Colonic mucosa (tissue), 4 donors: ENCODE results near the gene TMEM266. TPM values are rescaled to one million over a fixed set of nuclear protein-coding genes. Genes with fewer than 3 reads are reported as not detected.

Experiments used
- DNase-seq: peaks from one replicate; pipeline ENCODE4 v3.0.0-alpha.2; 2020
- H3K27ac ChIP-seq: fragments of 200-600 bp; one replicate; pipeline ENCODE4 v1.8.0; 2021
- H3K27me3 ChIP-seq: fragments of 200-600 bp; one replicate; pipeline ENCODE4 v1.8.0; 2021
- H3K36me3 ChIP-seq: fragments of 200-600 bp; one replicate; pipeline ENCODE4 v1.8.0; 2021
- H3K4me1 ChIP-seq: fragments of 200-600 bp; one replicate; pipeline ENCODE4 v1.8.0; 2021; ENCODE audit warnings: mild to moderate bottlenecking
- H3K4me3 ChIP-seq: fragments of 200-600 bp; one replicate; pipeline ENCODE4 v1.8.0; 2021
- H3K9ac ChIP-seq, 2 donors: one replicate each; pipeline ENCODE4 v1.7.0; 2013; ENCODE audit warnings: control low read depth in 2 of 2, low read depth in 2 of 2, low read length in 2 of 2
- H3K9me3 ChIP-seq: fragments of 200-600 bp; one replicate; pipeline ENCODE4 v1.8.0; 2021
- CTCF ChIP-seq: fragments of 200-600 bp; IDR thresholded peaks from one replicate; pipeline ENCODE4 v1.8.0; 2022; ENCODE audit warnings: antibody characterized with exemption, mild to moderate bottlenecking
- intact Hi-C: fragments of 100-400 bp; cut with DNase I; formaldehyde crosslinking; loops from one replicate; pipeline ENCODE4 v1.14.1; 2022
- total RNA-seq, 2 donors: library from RNA; stranded (reverse); fragmentation: NEBNext Ultra II Directional in 1 of 2; extraction: Animal tissue kit (Norgen Biotek cat#: 25700) in 1 of 2; gene quantifications; one replicate each; pipeline ENCODE4 v1.2.1, GENCODE V29; 2021
- donor health status: healthy.
- donor health status: DM: no; HTN: no; CAD: no.
- donor health status: DM: no; HTN: no; CAD: no.

TMEM266 gene
- total RNA-seq, 2 donors from 2014 or later, result not detected

DNA sequence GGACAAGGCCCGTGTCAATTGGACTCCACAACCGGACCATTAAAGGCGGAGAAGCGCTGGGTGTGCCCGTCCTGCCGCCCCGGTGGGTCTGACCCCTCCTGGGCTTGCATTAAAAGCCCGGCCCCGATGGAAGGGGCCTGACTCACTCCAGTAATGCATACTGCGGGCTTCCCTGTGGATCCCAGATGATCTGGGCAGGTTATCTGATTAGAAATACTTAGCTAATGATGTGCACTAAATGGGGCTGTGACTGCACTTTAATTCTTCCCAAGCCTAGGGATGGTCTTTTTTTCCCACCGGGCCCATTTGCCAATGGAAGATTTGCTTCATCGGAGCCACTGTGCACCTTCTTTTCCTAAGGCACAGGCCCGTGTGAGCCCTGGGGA, 124.9 kb downstream of the TMEM266 start:
- Histone ChIP-seq H3K27ac (no peak overlapping the region), H3K4me3 (no peak overlapping the region), H3K27me3 (no peaks in the 10 kb centered on the region), H3K36me3 (no peaks in the 10 kb centered on the region), H3K9me3 (no peaks in the 10 kb centered on the region), H3K4me1 (no peaks in the 10 kb centered on the region), H3K9ac (no peak overlapping the region)
- intact Hi-C loops, result loop anchor here (5.0 kb wide), 1 partner anchor 683 kb away; no protein-coding TSS in a partner anchor
- no peak for DNase-seq
- no peak for TF ChIP-seq CTCF

- no peak overlapping the region for H3K9ac ChIP-seq
- DNase-seq, result peak; percentile 42
- no peaks in the 10 kb centered on the region for H3K27me3 ChIP-seq
- no peak overlapping the region for H3K27ac ChIP-seq
- no peaks in the 10 kb centered on the region for H3K36me3 ChIP-seq
- no peaks in the 10 kb centered on the region for H3K9me3 ChIP-seq
- H3K4me1 ChIP-seq, result no peaks in the 10 kb centered on the region
- no peak overlapping the region for H3K4me3 ChIP-seq
- peak; percentile 49 for TF ChIP-seq CTCF
- intact Hi-C loops, result loop anchor here (5.0 kb wide), 1 partner anchor 682 kb away; no protein-coding TSS in a partner anchor
These were observed 125.9 kb downstream of the TMEM266 start for GRCh38 chr15:76185716-76186115.

- intact Hi-C loops, result loop anchor here (5.0 kb wide), 1 partner anchor 680 kb away; no protein-coding TSS in a partner anchor
- no peak for DNase-seq
- Histone ChIP-seq H3K9me3 (no peaks in the 10 kb centered on the region), H3K36me3 (no peaks in the 10 kb centered on the region), H3K9ac (no peak overlapping the region), H3K27me3 (no peaks in the 10 kb centered on the region), H3K27ac (no peak overlapping the region), H3K4me1 (peaks cover 8% of the 10 kb centered on the region), H3K4me3 (no peak overlapping the region)
- no peak for TF ChIP-seq CTCF
These were observed 127.4 kb downstream of the TMEM266 start for GRCh38 chr15:76187163-76187562.

- Histone ChIP-seq H3K27ac (no peak overlapping the region), H3K9me3 (no peaks in the 10 kb centered on the region), H3K4me3 (no peak overlapping the region), H3K27me3 (no peaks in the 10 kb centered on the region), H3K4me1 (peaks cover 8% of the 10 kb centered on the region), H3K36me3 (no peaks in the 10 kb centered on the region), H3K9ac (no peak overlapping the region)
- TF ChIP-seq CTCF, result no peak
- intact Hi-C loops, result loop anchor here (5.0 kb wide), 1 partner anchor 678 kb away; no protein-coding TSS in a partner anchor
- DNase-seq, result no peak
These were observed 129.3 kb downstream of the TMEM266 start for GRCh38 chr15:76189106-76189505.

GRCh38 chr15:76190070-76190564, 130.3 kb downstream of the TMEM266 start:
- intact Hi-C loops, result loop anchor here (2.0 kb wide), 1 partner anchor 143 kb away; no protein-coding TSS in a partner anchor
- no peak for DNase-seq
- H3K4me3 ChIP-seq, result no peak overlapping the region
- H3K9me3 ChIP-seq, result no peaks in the 10 kb centered on the region
- no peaks in the 10 kb centered on the region for H3K36me3 ChIP-seq
- no peak overlapping the region for H3K27ac ChIP-seq
- H3K4me1 ChIP-seq, result peaks cover 8% of the 10 kb centered on the region
- no peak overlapping the region for H3K9ac ChIP-seq
- H3K27me3 ChIP-seq, result no peaks in the 10 kb centered on the region
- TF ChIP-seq CTCF, result no peak
